Ascending aorta (tissue), 2 donors: ENCODE data around the gene PALM. TPM values are rescaled to one million over a fixed set of nuclear protein-coding genes. Genes with fewer than 3 reads are reported as not detected.

Experiments
- DNase-seq, 2 donors: peaks; one replicate each; pipeline ENCODE4 v3.0.0-alpha.2; 2019; ENCODE audit warnings: low spot score in 2 of 2
- H3K27ac ChIP-seq, 2 donors: fragments of 200-600 bp; sonication (generic); one replicate each; pipeline ENCODE4 v1.5.1; 2016 to 2017; ENCODE audit warnings: mild to moderate bottlenecking in 1 of 2
- H3K27me3 ChIP-seq: fragments of 200-600 bp; sonication (generic); one replicate; pipeline ENCODE4 v1.5.1; 2017
- H3K36me3 ChIP-seq, 2 donors: fragments of 200-600 bp; sonication (generic); one replicate each; pipeline ENCODE4 v1.5.1; 2016
- H3K4me1 ChIP-seq, 2 donors: fragments of 200-600 bp; sonication (generic); one replicate each; pipeline ENCODE4 v1.5.1; 2016 to 2017; ENCODE audit warnings: mild to moderate bottlenecking in 1 of 2
- H3K4me3 ChIP-seq, 2 donors: fragments of 200-600 bp; sonication (generic); one replicate each; pipeline ENCODE4 v1.5.1; 2016 to 2017; ENCODE audit warnings: mild to moderate bottlenecking in 1 of 2
- H3K9me3 ChIP-seq, 2 donors: fragments of 200-600 bp; sonication (generic); one replicate each; pipeline ENCODE4 v1.5.1; 2016
- intact Hi-C: fragments of 100-400 bp; cut with DNase I; formaldehyde crosslinking; loops from one replicate; pipeline ENCODE4 v1.15.1; 2023
- total RNA-seq: library from RNA; depleted of rRNA; stranded (reverse); fragments of >200 nt; gene quantifications from one replicate; pipeline ENCODE4 v1.1.0, GENCODE V29; 2016
- TF ChIP-seq, protein P1 (sequence below), 3 experiments: fragments of 200-600 bp in 2 of 3; fragments of 450-650 bp in 1 of 3; sonication (generic) in 2 of 3; IDR thresholded peaks; one replicate each; pipeline ENCODE4 v1.5.1; 2016 to 2019; ENCODE audit warnings: antibody characterized with exemption in 3 of 3, mild to moderate bottlenecking in 1 of 3, moderate library complexity in 1 of 3

PALM gene
- total RNA-seq, 1 donor from 2014 or later, result 107 TPM

DNA sequence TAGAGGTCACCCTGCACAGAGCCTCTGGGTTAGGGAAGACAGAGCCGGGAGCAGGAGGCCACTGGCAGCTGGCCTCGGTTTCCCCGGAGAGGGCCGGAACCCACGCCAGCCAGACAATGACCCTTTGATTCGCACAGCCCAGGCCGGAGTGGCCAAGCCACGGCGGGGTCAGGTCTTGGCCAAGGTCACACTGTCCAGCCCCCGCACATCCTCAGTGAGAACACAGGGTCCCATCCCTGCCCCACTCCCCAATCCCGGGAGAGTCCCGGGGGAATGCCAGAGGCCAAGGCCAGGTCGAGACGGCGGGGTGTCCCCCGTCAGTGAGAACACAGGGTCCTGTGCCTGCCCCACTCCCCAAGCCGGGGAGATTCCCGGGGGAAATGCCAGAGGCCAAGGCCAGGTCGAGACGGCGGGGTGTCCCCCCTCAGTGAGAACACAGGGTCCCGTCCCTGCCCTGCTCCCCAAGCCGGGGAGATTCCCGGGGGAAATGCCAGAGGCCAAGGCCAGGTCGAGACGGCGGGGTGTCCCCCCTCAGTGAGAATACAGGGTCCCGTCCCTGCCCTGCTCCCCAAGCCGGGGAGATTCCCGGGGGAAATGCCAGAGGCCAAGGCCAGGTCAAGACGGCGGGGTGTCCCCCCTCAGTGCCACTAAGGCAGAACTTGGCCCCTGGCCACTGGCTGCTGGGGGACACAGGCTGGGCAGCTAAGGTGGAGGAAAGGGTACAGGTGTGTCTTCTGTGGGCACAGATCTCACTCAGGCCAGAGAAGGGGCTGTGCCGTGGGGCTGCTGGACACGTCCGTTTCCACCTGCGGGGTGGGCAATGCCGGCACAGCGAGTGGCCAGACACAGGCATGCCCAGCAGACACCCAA, 34.2 kb upstream of the PALM start:
- H3K36me3 ChIP-seq, result no peaks in the 10 kb centered on the region
- DNase-seq, result no peak
- TF ChIP-seq, protein P1, sequence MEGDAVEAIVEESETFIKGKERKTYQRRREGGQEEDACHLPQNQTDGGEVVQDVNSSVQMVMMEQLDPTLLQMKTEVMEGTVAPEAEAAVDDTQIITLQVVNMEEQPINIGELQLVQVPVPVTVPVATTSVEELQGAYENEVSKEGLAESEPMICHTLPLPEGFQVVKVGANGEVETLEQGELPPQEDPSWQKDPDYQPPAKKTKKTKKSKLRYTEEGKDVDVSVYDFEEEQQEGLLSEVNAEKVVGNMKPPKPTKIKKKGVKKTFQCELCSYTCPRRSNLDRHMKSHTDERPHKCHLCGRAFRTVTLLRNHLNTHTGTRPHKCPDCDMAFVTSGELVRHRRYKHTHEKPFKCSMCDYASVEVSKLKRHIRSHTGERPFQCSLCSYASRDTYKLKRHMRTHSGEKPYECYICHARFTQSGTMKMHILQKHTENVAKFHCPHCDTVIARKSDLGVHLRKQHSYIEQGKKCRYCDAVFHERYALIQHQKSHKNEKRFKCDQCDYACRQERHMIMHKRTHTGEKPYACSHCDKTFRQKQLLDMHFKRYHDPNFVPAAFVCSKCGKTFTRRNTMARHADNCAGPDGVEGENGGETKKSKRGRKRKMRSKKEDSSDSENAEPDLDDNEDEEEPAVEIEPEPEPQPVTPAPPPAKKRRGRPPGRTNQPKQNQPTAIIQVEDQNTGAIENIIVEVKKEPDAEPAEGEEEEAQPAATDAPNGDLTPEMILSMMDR (IDR thresholded peaks at IDR 0.05), result no peak
- intact Hi-C loops, result loop anchor here (10.0 kb wide), 1 partner anchor 310 kb away; the partner anchor contains the start of gene WDR18
- H3K9me3 ChIP-seq, result no peaks in the 10 kb centered on the region
- H3K27me3 ChIP-seq, result no peaks in the 10 kb centered on the region
- peak overlapping the region in 1 of 2 donors; percentile 97 for H3K27ac ChIP-seq
- no peak overlapping the region for H3K4me3 ChIP-seq
- peaks cover 9 to 21% of the 10 kb centered on the region in 2 donors for H3K4me1 ChIP-seq

DNA sequence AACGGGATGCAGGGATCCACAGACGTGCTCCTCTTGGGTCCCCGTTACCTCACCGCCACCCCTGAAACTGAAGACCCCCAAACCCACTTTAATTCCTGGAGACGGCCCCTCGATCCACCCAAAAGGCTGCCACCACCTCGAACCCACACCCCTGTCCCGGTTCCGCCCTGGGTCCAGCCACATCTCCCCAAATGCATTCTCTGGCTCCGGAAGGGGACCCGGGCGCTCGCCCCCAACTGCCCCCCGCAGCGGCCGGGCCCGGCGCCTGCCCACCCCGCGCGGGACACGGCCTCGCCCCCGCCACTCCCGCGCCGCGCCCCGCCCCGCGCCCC, 32.8 kb upstream of the PALM start:
- TF ChIP-seq, protein P1 (IDR thresholded peaks at IDR 0.05), result no peak
- intact Hi-C loops, result loop anchor here (2.0 to 10.0 kb wide), 2 partner anchors 121 to 309 kb away; partner anchors contain the start of genes PTBP1 and WDR18
- Histone ChIP-seq H3K4me1 (peaks cover 9 to 21% of the 10 kb centered on the region in 2 donors), H3K9me3 (no peaks in the 10 kb centered on the region), H3K27ac (peak overlapping the region; percentile 97 to 98), H3K4me3 (peak overlapping the region; percentile 84 to 88), H3K36me3 (no peaks in the 10 kb centered on the region), H3K27me3 (no peaks in the 10 kb centered on the region)
- DNase-seq, result no peak

DNA sequence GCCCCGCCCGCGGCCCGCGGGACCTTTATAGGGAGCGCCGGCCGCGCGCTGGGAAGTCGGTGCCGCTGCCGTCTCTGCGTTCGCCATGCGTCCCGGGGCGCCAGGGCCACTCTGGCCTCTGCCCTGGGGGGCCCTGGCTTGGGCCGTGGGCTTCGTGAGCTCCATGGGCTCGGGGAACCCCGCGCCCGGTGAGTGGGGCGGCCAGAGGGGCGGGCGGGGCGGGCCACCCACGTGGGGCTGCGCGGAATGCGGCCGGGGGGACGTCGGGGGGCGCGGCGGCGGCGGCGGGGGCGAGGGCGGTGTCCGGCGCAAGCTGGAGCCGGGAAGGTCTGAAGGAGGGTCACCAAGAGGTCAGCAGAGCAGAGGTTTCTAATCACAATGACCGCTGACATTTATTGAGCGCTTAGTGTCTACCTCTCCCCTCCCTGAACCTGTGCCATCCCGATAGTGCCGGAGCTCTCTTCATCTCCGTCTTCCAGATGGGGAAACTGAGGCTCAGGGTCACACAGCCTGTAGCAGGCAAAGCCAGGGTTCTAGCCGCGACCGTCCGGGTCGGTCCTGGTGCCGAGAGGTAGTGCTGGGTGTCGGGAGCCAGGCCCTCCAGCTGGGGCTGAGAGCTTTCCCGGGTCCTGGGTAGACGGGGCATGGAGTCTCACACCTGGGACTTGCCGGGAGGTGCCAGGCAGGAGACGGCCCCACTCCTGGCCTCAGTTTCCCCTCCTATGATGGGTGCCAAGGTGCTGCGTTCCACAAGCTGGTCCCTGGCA, 32.2 kb upstream of the PALM start, which contains the start of gene FSTL3:
Gene FSTL3, plus strand, starts transcription at position 54 of the 767 bp plus-strand sequence. Its CDS starts 32 bp downstream, at position 86.
- H3K4me3 ChIP-seq, result peak within 1 kb of the TSS; percentile 84 to 88
- peak within 1 kb of the TSS; percentile 97 to 98 for H3K27ac ChIP-seq
- DNase-seq, result no peak
- peaks cover 0 to 5% of the 10 kb centered on the region in 2 donors for H3K36me3 ChIP-seq
- TF ChIP-seq, protein P1 (IDR thresholded peaks at IDR 0.05), result no peak
- H3K9me3 ChIP-seq, result no peaks in the 10 kb centered on the region
- intact Hi-C loops, result loop anchor here (1.0 to 10.0 kb wide), 3 partner anchors 13 to 308 kb away; partner anchors contain the start of genes PTBP1, RNF126 and WDR18
- peaks cover 9 to 21% of the 10 kb centered on the region in 2 donors for H3K4me1 ChIP-seq
- H3K27me3 ChIP-seq, result no peaks in the 10 kb centered on the region

DNA sequence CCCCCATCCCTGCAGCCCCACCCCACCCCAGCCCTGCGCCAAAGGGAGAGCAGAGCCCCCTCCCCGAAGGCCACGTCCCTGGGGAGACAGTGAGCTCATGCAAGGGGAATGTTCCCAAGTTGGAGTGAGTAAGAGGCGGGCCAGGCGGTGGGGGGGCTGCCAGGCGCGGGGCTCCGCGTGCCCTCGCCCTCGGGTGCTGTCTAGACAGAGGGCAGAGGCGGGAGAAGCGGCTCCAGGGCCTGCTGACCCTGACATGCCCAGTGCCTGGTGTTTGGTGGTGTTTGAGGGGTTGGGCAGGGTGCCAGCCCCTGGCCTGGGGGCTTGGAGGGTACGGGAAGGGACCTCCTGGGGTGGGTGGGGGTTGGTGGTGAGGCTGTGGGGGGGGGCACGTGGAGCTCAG, 31.5 kb upstream of the PALM start:
- peak overlapping the region; percentile 84 to 88 for H3K4me3 ChIP-seq
- peak; percentile 82 to 96 for DNase-seq
- no peaks in the 10 kb centered on the region for H3K9me3 ChIP-seq
- H3K27me3 ChIP-seq, result no peaks in the 10 kb centered on the region
- H3K4me1 ChIP-seq, result peaks cover 9 to 21% of the 10 kb centered on the region in 2 donors
- intact Hi-C loops, result loop anchor here (1.0 to 10.0 kb wide), 3 partner anchors 14 to 308 kb away; partner anchors contain the start of genes PTBP1, RNF126 and WDR18
- peaks cover 0 to 8% of the 10 kb centered on the region in 2 donors for H3K36me3 ChIP-seq
- H3K27ac ChIP-seq, result peak overlapping the region; percentile 97 to 98
- TF ChIP-seq, protein P1 (IDR thresholded peaks at IDR 0.05), result no peak
